GM12872 (cell line): ENCODE results near the gene S100A3.

ENCODE experiments used
- TF ChIP-seq, protein P1 (sequence below): IDR thresholded peaks from 3 replicates; pipeline ENCODE4 v1.5.1; 2011; ENCODE audit warnings: low read depth, mild to moderate bottlenecking, low read length, moderate library complexity; ENCODE audit not compliant: insufficient read depth

S100A3 gene

GRCh38 chr1:153556348-153556747 is 7.3 kb upstream of the S100A3 start:
- TF ChIP-seq, protein P1, sequence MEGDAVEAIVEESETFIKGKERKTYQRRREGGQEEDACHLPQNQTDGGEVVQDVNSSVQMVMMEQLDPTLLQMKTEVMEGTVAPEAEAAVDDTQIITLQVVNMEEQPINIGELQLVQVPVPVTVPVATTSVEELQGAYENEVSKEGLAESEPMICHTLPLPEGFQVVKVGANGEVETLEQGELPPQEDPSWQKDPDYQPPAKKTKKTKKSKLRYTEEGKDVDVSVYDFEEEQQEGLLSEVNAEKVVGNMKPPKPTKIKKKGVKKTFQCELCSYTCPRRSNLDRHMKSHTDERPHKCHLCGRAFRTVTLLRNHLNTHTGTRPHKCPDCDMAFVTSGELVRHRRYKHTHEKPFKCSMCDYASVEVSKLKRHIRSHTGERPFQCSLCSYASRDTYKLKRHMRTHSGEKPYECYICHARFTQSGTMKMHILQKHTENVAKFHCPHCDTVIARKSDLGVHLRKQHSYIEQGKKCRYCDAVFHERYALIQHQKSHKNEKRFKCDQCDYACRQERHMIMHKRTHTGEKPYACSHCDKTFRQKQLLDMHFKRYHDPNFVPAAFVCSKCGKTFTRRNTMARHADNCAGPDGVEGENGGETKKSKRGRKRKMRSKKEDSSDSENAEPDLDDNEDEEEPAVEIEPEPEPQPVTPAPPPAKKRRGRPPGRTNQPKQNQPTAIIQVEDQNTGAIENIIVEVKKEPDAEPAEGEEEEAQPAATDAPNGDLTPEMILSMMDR: no peak

DNA sequence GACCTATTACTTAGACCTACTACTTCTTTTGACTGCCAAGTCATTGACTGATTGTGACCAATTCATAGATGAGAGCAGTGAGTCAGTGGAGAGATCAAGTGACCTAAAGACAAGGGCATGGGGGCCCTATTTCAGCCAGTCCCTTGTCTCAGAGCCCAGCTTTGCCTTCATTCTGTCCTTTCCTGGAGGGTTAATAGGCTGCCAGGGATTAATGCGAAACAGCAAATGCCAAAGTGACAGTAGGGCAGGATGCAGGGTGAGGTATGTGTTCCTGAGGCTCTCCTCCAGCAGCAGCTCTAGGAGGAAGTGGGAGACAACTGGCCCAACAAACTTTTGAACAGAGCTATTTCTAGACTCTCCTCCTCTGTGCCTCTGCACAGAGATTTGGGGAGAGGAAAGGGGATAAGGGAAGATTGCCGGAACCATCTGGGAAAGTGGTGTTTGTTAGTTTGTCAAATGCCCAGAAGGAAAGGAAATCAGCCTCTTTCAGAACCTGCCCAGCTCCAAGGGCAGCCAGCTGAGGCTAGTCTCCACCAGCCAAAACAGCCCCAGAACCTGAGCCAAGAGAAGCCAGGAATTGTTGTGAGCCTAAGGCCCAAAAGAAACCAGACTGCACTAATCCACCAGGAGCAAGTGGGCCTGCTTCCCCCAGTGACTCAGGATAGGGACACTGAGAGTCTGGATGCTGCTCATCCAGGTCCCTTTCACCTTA is 4.9 kb upstream of the S100A3 start:
- TF ChIP-seq, protein P1: no peak

GRCh38 chr1:153553096-153553495 is 4.0 kb upstream of the S100A3 start:
- TF ChIP-seq, protein P1: no peak

GRCh38 chr1:153552335-153552734 is 3.3 kb upstream of the S100A3 start:
- TF ChIP-seq, protein P1: no peak

- TF ChIP-seq, protein P1: no peak
Observed at GRCh38 chr1:153550827-153551500, 1.9 kb upstream of the S100A3 start.

DNA sequence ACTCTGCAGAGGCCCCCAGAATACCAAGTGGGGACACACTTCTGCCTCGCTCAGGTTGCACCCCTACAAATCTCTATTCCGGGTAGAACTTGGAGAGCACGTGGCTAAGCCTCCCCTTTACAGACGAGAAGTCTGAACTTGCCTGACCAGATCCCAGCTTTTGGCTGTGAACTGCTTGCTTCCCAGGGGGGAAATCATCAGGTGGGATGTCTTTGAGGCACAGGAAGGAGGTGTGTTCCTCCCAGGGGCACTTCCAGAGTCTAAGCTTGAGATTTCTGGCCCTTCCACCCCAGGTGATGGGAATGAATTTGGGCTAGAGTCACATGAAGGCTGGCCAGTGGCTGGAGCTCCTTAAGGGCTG is 1.3 kb upstream of the S100A3 start:
- TF ChIP-seq, protein P1: no peak

- TF ChIP-seq, protein P1: no peak
Observed at GRCh38 chr1:153549741-153550397, 811 bp upstream of the S100A3 start.
